ENCODE results near the gene PTOV1. TPM values are rescaled to one million over a fixed set of nuclear protein-coding genes. Genes with fewer than 3 reads are reported as not detected.

Gene PTOV1
- total and polyA plus RNA-seq, 12 donors: 78.7 to 620 (median 275) TPM

DNA sequence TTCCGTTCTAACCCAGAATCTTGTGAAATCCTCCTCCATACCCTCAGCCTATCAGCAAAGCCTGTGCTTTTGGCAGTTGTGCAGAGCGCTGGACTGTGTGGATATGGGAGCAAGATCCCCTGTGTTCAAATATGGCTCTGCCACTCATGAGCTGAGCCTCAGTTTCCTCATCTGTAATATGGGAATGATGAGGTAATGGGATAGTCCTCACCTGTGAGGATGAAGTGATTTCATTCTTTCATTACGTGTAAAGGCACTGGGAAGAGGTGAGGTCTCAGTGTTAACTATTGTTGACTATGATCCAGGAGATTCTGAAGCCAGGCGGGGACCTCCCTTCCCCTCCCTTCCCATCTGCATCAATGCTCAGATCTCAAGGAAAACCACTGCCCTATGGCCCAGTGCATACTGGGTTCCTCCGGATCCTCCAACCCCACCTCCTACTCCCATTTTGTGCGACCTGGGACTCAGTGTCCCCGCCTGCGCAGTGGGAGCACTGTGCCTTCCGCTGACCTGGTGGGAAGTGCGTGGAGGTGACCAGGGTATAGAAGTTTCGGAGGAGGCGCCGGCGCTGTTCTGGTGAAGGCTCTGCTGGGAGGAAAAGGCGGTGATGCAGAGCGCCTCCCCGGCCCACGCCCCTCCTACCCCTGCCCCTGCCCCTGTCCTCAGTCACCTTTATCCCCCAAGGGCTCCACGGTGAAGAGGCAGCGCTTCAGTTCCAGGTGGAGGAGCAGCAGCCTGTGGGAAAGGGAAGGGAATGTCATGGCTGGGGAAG lies 42.9 kb upstream of the PTOV1 start:
- DNase-seq: no peak
- peaks cover 0 to 24% of the 10 kb centered on the region in 2 donors for H3K36me3 ChIP-seq (replicated peaks in 1 of 2)
- H3K4me3 ChIP-seq: peak overlapping the region in 1 of 4 donors; percentile 77
- H3K27me3 ChIP-seq: no peaks in the 10 kb centered on the region
- no peaks in the 10 kb centered on the region for H3K9me3 ChIP-seq (replicated peaks in 1 of 3)
- 68 to 84% (median 77%) methylated on average over 10 to 20 of the region's 20 CpGs for WGBS, 4 donors
- H3K27ac ChIP-seq: peak overlapping the region; percentile 6 to 94 (median 93)
- intact Hi-C loops (cut with DNase I): loop anchor here in 1 of 2 donors (10.0 kb wide), 1 partner anchor 53 kb away; no protein-coding TSS in a partner anchor
- TF ChIP-seq, protein P1, sequence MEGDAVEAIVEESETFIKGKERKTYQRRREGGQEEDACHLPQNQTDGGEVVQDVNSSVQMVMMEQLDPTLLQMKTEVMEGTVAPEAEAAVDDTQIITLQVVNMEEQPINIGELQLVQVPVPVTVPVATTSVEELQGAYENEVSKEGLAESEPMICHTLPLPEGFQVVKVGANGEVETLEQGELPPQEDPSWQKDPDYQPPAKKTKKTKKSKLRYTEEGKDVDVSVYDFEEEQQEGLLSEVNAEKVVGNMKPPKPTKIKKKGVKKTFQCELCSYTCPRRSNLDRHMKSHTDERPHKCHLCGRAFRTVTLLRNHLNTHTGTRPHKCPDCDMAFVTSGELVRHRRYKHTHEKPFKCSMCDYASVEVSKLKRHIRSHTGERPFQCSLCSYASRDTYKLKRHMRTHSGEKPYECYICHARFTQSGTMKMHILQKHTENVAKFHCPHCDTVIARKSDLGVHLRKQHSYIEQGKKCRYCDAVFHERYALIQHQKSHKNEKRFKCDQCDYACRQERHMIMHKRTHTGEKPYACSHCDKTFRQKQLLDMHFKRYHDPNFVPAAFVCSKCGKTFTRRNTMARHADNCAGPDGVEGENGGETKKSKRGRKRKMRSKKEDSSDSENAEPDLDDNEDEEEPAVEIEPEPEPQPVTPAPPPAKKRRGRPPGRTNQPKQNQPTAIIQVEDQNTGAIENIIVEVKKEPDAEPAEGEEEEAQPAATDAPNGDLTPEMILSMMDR (IDR thresholded peaks at IDR 0.05): no peak
- TF ChIP-seq POLR2A (IDR thresholded peaks at IDR 0.05): no peak
- peaks cover 11 to 27% of the 10 kb centered on the region in 2 donors for H3K4me1 ChIP-seq (replicated peaks in 1 of 2)

DNA sequence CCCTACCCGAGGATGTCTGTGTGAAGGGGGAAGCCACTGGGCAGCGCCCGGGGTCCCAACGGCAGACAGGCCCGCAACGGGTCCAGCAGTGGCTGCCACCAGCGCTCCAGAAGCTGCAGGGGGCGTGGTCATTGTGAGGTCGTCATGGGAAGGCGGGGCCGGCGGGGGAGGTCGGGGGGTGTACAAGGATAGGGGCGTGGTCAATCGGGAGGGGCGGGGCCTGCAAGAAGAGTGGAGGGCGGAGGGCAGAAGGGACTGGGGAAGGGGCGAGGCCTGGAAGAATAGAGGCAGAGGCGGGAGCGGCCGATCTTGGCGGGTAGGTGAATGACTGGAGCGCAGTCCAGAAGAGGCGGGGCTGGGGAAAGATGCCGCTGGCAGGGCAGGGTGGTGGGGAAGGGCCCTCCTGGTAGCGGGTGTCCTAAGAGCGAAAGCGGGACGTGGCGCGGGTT lies 42.2 kb upstream of the PTOV1 start:
- WGBS, 4 donors: 1 to 3% (median 2%) methylated on average over 19 to 31 of the region's 31 CpGs
- peak overlapping the region; percentile 12 to 77 (median 58) for H3K4me3 ChIP-seq
- TF ChIP-seq, protein P1 (IDR thresholded peaks at IDR 0.05): no peak
- peak in 1 of 2 donors; percentile 83 for TF ChIP-seq POLR2A (IDR thresholded peaks at IDR 0.05)
- intact Hi-C loops (cut with DNase I): loop anchor here in 1 of 2 donors (10.0 kb wide), 1 partner anchor 54 kb away; no protein-coding TSS in a partner anchor
- H3K9me3 ChIP-seq (replicated peaks in 1 of 3): no peaks in the 10 kb centered on the region
- DNase-seq: peak; percentile 97 to 99 (median 98)
- peaks cover 11 to 25% of the 10 kb centered on the region in 2 donors for H3K4me1 ChIP-seq (replicated peaks in 1 of 2)
- peak overlapping the region; percentile 70 to 94 (median 93) for H3K27ac ChIP-seq
- H3K36me3 ChIP-seq (replicated peaks in 1 of 2): peaks cover 0 to 17% of the 10 kb centered on the region in 2 donors
- H3K27me3 ChIP-seq: no peaks in the 10 kb centered on the region

DNA sequence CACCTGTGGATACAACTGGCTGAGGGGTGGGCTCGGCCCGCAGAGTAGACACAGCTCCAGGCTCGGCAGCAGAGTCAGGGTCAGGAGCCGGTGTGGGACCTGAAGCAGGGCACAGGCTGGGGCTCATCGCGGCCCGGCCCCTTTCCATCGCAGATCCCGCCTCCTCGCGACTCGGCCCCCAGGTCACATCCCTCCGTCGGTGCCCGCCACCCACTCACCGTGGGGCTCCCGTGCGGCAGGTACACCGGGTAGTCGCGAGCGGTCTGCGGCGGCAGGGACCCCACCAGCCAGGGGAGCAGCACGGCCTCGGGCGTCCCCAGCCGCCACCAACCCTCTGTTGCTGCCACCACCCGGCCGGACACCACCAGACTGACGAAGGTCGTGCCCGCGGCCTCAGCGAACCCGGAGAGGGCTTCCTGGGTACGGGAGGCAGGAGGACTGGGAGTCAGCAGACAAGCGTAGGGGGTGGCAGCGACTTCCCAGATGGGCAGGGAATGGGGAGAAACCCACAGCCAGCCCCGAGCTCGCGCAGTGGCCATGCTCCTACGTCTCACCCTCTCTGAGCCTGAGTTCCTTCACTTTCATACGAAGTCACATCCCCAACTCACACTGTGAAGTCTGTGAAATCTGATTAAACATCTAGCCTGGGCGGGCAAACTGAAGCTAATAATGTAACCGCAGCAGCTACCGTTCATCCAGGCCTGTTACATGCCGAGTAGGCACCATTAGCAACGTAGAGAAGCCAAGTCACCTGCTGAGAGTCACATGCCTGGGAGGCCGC lies 41.6 kb upstream of the PTOV1 start:
- Histone ChIP-seq H3K4me1 (replicated peaks in 1 of 2) (peaks cover 11 to 31% of the 10 kb centered on the region in 2 donors), H3K36me3 (replicated peaks in 1 of 2) (peaks cover 0 to 14% of the 10 kb centered on the region in 2 donors), H3K9me3 (replicated peaks in 1 of 3) (no peaks in the 10 kb centered on the region), H3K4me3 (peak overlapping the region; percentile 12 to 77 (median 58)), H3K27ac (peak overlapping the region; percentile 70 to 94 (median 93)), H3K27me3 (no peaks in the 10 kb centered on the region)
- TF ChIP-seq POLR2A (IDR thresholded peaks at IDR 0.05): peak; percentile 9 to 76
- TF ChIP-seq, protein P1 (IDR thresholded peaks at IDR 0.05): peak in 3 of 6 experiments; percentile 8 to 18 (median 16)
- 5 to 24% (median 11%) methylated on average over 3 to 50 of the region's 50 CpGs for WGBS, 4 donors
- intact Hi-C loops (cut with DNase I): loop anchor here in 1 of 2 donors (10.0 kb wide), 1 partner anchor 55 kb away; no protein-coding TSS in a partner anchor
- DNase-seq: peak; percentile 75 to 86 (median 82)
